Vagina (tissue), 2 donors: ENCODE measurements around the gene EML1.

Source experiments
- POLR2A ChIP-seq, 2 donors: fragments of 450-650 bp; IDR thresholded peaks; one replicate each; pipeline ENCODE4 v1.6.1; 2017; ENCODE audit warnings: antibody characterized with exemption in 2 of 2, mild to moderate bottlenecking in 2 of 2, moderate library complexity in 2 of 2
- POLR2AphosphoS5 ChIP-seq, 2 donors: sonication (generic); formaldehyde crosslinking; IDR thresholded peaks; one replicate each; pipeline ENCODE4 v1.9.0; 2017; ENCODE audit warnings: antibody characterized with exemption in 2 of 2, mild to moderate bottlenecking in 2 of 2, low read depth in 1 of 2; ENCODE audit not compliant: insufficient read depth in 1 of 2
- TF ChIP-seq, protein P1 (sequence below), 3 experiments: fragments of 450-650 bp in 2 of 3; fragments of 200-600 bp in 1 of 3; sonication (generic) in 1 of 3; IDR thresholded peaks; one replicate each; pipeline ENCODE4 v1.5.1; 2017 to 2019; ENCODE audit warnings: antibody characterized with exemption in 3 of 3, mild to moderate bottlenecking in 2 of 3, moderate library complexity in 2 of 3

DNA sequence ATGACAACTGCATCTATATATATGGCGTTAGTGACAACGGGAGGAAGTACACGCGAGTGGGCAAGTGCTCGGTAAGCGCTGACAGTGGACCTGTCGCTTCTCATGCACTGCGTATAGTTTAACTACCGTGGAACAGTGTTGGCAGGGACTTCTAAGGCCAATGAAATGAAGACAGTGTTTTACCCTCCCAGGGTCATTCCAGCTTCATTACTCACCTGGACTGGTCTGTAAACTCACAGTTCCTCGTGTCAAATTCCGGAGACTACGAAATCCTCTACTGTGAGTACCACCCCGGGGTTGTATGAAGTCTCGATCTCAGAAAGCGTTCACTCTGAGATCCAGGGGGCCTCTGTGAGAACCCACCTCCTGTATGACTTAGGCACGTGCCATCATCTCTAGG lies 142.8 kb downstream of the EML1 start:
- TF ChIP-seq, protein P1, sequence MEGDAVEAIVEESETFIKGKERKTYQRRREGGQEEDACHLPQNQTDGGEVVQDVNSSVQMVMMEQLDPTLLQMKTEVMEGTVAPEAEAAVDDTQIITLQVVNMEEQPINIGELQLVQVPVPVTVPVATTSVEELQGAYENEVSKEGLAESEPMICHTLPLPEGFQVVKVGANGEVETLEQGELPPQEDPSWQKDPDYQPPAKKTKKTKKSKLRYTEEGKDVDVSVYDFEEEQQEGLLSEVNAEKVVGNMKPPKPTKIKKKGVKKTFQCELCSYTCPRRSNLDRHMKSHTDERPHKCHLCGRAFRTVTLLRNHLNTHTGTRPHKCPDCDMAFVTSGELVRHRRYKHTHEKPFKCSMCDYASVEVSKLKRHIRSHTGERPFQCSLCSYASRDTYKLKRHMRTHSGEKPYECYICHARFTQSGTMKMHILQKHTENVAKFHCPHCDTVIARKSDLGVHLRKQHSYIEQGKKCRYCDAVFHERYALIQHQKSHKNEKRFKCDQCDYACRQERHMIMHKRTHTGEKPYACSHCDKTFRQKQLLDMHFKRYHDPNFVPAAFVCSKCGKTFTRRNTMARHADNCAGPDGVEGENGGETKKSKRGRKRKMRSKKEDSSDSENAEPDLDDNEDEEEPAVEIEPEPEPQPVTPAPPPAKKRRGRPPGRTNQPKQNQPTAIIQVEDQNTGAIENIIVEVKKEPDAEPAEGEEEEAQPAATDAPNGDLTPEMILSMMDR (IDR thresholded peaks at IDR 0.05): no peak
- TF ChIP-seq POLR2AphosphoS5 (IDR thresholded peaks at IDR 0.05; ENCODE audit: insufficient read depth in 1 of 2, low read depth in 1 of 2) (no peak), POLR2A (IDR thresholded peaks at IDR 0.05) (no peak)
